ENCODE measurements around the gene PIRT. TPM values are rescaled to one million over a fixed set of nuclear protein-coding genes. Genes with fewer than 3 reads are reported as not detected.

PIRT gene
- polyA plus RNA-seq, 1 of the 3 experiments (the other 2 are of a cell fraction) = not detected

- Histone ChIP-seq H3F3A (replicated peaks; ENCODE audit: insufficient read depth) (no peaks in the 10 kb centered on the region), H3K9me3 (no peaks in the 10 kb centered on the region), H3K9me2 (no peaks in the 10 kb centered on the region), H3K4me1 (ENCODE audit: control insufficient read depth in 1 of 2, insufficient read depth in 2 of 2, low read depth in 1 of 2, low read length in 1 of 2) (peaks cover 0 to 6% of the 10 kb centered on the region in 2 experiments; a peak in 1 of 4 replicates), H3K79me2 (ENCODE audit: insufficient read depth) (no peaks in the 10 kb centered on the region), H3K4me3 (ENCODE audit: low read depth in 2 of 2, low read length in 1 of 2) (no peak overlapping the region), H3K4me2 (no peak overlapping the region), H3K27ac (ENCODE audit: low read depth in 2 of 2, low read length in 1 of 2) (no peak overlapping the region), H2AFZ (ENCODE audit: low read depth) (no peak overlapping the region), H4K20me1 (ENCODE audit: insufficient read depth) (no peaks in the 10 kb centered on the region), H3K27me3 (ENCODE audit: insufficient read depth) (no peaks in the 10 kb centered on the region), H3K9ac (no peak overlapping the region), H3K36me3 (replicated peaks in 1 of 2; ENCODE audit: control insufficient read depth in 1 of 2, insufficient read depth in 2 of 2, low read length in 1 of 2) (no peaks in the 10 kb centered on the region)
- 44% methylated on average over 5 of the region's 5 CpGs for WGBS (ENCODE audit: low lambda C conversion rate)
- TF ChIP-seq REST (IDR thresholded peaks at IDR 0.05; ENCODE audit: low read depth, low read length) (no peak), TAF1 (IDR thresholded peaks at IDR 0.05; ENCODE audit: borderline replicate concordance, low read depth, low read length) (no peak), RAD21 (IDR thresholded peaks at IDR 0.05; ENCODE audit: low read length) (no peak), PBX3 (IDR thresholded peaks at IDR 0.05) (no peak), GABPA (IDR thresholded peaks at IDR 0.05; ENCODE audit: low read depth) (no peak), FOXJ3 (CRISPR knock-in tag; IDR thresholded peaks at IDR 0.05) (no peak), SIN3A (IDR thresholded peaks at IDR 0.05; ENCODE audit: borderline replicate concordance, low read depth, low read length) (no peak), TEAD4 (IDR thresholded peaks at IDR 0.05; ENCODE audit: borderline replicate concordance, insufficient read depth) (no peak), GATA2 (CRISPR knock-in tag; IDR thresholded peaks at IDR 0.05) (no peak), MAX (IDR thresholded peaks at IDR 0.05; ENCODE audit: low read depth) (no peak), ZBTB33 (IDR thresholded peaks at IDR 0.05; ENCODE audit: borderline replicate concordance, low read depth) (no peak), NRF1 (IDR thresholded peaks at IDR 0.05; ENCODE audit: low read depth, low read length) (no peak), EZH2phosphoT487 (IDR thresholded peaks at IDR 0.05; ENCODE audit: borderline replicate concordance, low read depth) (no peak), SMC3 (IDR thresholded peaks at IDR 0.05; ENCODE audit: low read depth, low read length) (no peak)
- no peak for DNase-seq
- ChIA-PET POLR2A (no interaction called here), CTCF (interaction anchor here (1.5 kb wide), 1 partner anchor 50 kb away, joined by 5 read pairs; no protein-coding TSS in a partner anchor)
Observed at GRCh38 chr17:10787306-10788045, 50.4 kb downstream of the PIRT start.
